HCT116 (cell line): ENCODE data around the gene CDX1. TPM values are rescaled to one million over a fixed set of nuclear protein-coding genes. Genes with fewer than 3 reads are reported as not detected.

ENCODE experiments used
- ATAC-seq: fragments of 200-7000 bp; cut with Tn5 transposase; 2 replicates; pipeline ENCODE4 v1.9.1; 2020; ENCODE audit warnings: mild to moderate bottlenecking, moderate library complexity
- BruUV-seq: library from RNA; stranded (reverse); fragments of 400-500 nt; replicated peaks from 2 replicates; lab custom pipeline; 2021; lab: Mats Ljungman, UMichigan
- CTCF ChIA-PET: fragments of 300-600 bp; sonication (Branson Sonifier 250); formaldehyde crosslinking; loops from one replicate; lab custom pipeline; 2021; ENCODE audit warnings: antibody characterized with exemption; lab: Charles Lee
- POLR2A ChIA-PET: fragments of 300-600, 350-600 bp; sonication (Branson Sonifier 250); formaldehyde crosslinking; loops from one replicate; lab custom pipeline; 2021; ENCODE audit warnings: antibody characterized with exemption; lab: Charles Lee
- RAD21 ChIA-PET, 2 experiments: fragments of 300-600 bp; sonication (Branson Sonifier 250); formaldehyde crosslinking; loops; one replicate each; lab custom pipeline; 2023; ENCODE audit warnings: low total read pairs in 2 of 2; ENCODE audit not compliant: uncharacterized antibody in 2 of 2, unreplicated experiment in 2 of 2, low non-redundant PET in 1 of 2; lab: Charles Lee
- DNase-seq: peaks from one replicate; pipeline ENCODE4 v3.0.0-alpha.2; 2010; ENCODE audit warnings: low read depth, low spot score
- H2AFZ ChIP-seq: fragments of 200-600 bp; shearing (Covaris generic), sonication (generic); 2 replicates; pipeline ENCODE4 v1.6.1; 2017; ENCODE audit warnings: low read depth, mixed run types, mixed read lengths, antibody characterized with exemption, low read length; ENCODE audit not compliant: poor library complexity, severe bottlenecking
- H3K27ac ChIP-seq: 2 replicates; pipeline ENCODE4 v1.5.1; 2012; ENCODE audit warnings: low read depth, low read length
- H3K27me3 ChIP-seq: fragments of 200-600 bp; sonication (generic); 2 replicates; pipeline ENCODE4 v1.6.1; 2016; ENCODE audit warnings: mixed run types, low read length, mixed read lengths; ENCODE audit not compliant: insufficient read depth
- H3K36me3 ChIP-seq, 2 experiments: fragments of 200-500 bp in 1 of 2; fragments of 200-600 bp in 1 of 2; sonication (Bioruptor generic) in 1 of 2; sonication (generic) in 1 of 2; 2 replicates each; pipeline versions ENCODE4 v1.5.1 to v1.6.1; 2014 to 2016; ENCODE audit warnings: low read length in 2 of 2, inconsistent platforms in 1 of 2, mixed read lengths in 1 of 2, mixed run types in 1 of 2; ENCODE audit not compliant: insufficient read depth in 2 of 2, control insufficient read depth in 1 of 2
- H3K4me1 ChIP-seq, 2 experiments: fragments of 200-600 bp in 1 of 2; sonication (generic) in 1 of 2; 2 replicates each; pipeline versions ENCODE4 v1.5.1 to v1.6.1; 2012 to 2017; ENCODE audit warnings: low read length in 2 of 2, inconsistent platforms in 1 of 2, mild to moderate bottlenecking in 1 of 2, mixed read lengths in 1 of 2, mixed run types in 1 of 2, moderate library complexity in 1 of 2; ENCODE audit not compliant: insufficient read depth in 2 of 2, control insufficient read depth in 1 of 2
- H3K4me2 ChIP-seq: fragments of 200-600 bp; sonication (generic); 2 replicates; pipeline ENCODE4 v1.6.1; 2017; ENCODE audit warnings: mixed run types, low read length, mixed read lengths
- H3K4me3 ChIP-seq, 2 experiments: fragments of 200-600 bp in 1 of 2; sonication (generic) in 1 of 2; replicated peaks in 1 of 2; 2 replicates each; pipeline ENCODE4 v1.5.1; 2011 to 2016; ENCODE audit warnings: low read length in 2 of 2, control low read depth in 1 of 2, low read depth in 1 of 2, mild to moderate bottlenecking in 1 of 2, mixed read lengths in 1 of 2, mixed run types in 1 of 2
- H3K79me2 ChIP-seq: fragments of 200-600 bp; sonication (generic); 2 replicates; pipeline ENCODE4 v1.6.1; 2017; ENCODE audit warnings: mild to moderate bottlenecking, mixed run types, low read length, moderate library complexity, mixed read lengths; ENCODE audit not compliant: insufficient read depth
- H3K9ac ChIP-seq: fragments of 200-600 bp; sonication (generic); 2 replicates; pipeline ENCODE4 v1.6.1; 2016; ENCODE audit warnings: low read length, mixed read lengths
- H3K9me2 ChIP-seq: fragments of 200-600 bp; sonication (generic), shearing (Covaris generic); 2 replicates; pipeline ENCODE4 v1.6.1; 2017; ENCODE audit warnings: mixed run types, mild to moderate bottlenecking, moderate library complexity; ENCODE audit not compliant: insufficient read depth
- H3K9me3 ChIP-seq, 2 experiments: fragments of 200-500 bp in 1 of 2; fragments of 200-600 bp in 1 of 2; sonication (Bioruptor generic) in 1 of 2; sonication (generic) in 1 of 2; 2 replicates each; pipeline ENCODE4 v1.6.1; 2014 to 2017; ENCODE audit warnings: low read length in 2 of 2, mixed read lengths in 2 of 2, inconsistent platforms in 1 of 2, low read depth in 1 of 2, mild to moderate bottlenecking in 1 of 2, mixed run types in 1 of 2, moderate library complexity in 1 of 2; ENCODE audit not compliant: control insufficient read depth in 1 of 2, insufficient read depth in 1 of 2
- H4K20me1 ChIP-seq: fragments of 200-600 bp; sonication (generic), shearing (Covaris generic); 2 replicates; pipeline ENCODE4 v1.6.1; 2017; ENCODE audit warnings: mixed run types, mild to moderate bottlenecking, moderate library complexity; ENCODE audit not compliant: insufficient read depth
- ATF3 ChIP-seq: IDR thresholded peaks from 2 replicates; pipeline ENCODE4 v1.6.1; 2012
- CBX3 ChIP-seq: IDR thresholded peaks from 2 replicates; pipeline ENCODE4 v1.6.1; 2012; ENCODE audit warnings: low read depth
- CEBPB ChIP-seq: IDR thresholded peaks from 2 replicates; pipeline ENCODE4 v1.6.1; 2012; ENCODE audit warnings: low read depth
- CTCF ChIP-seq, 3 experiments: fragments of 200-600 bp in 1 of 3; sonication (generic) in 1 of 3; IDR thresholded peaks in 2 of 3; conservative IDR thresholded peaks in 1 of 3; 2 replicates each; pipeline ENCODE4 v1.5.1; 2012 to 2017; ENCODE audit warnings: low read depth in 2 of 3, low read length in 2 of 3, antibody characterized with exemption in 1 of 3, borderline replicate concordance in 1 of 3, control low read depth in 1 of 3, mild to moderate bottlenecking in 1 of 3, mixed read lengths in 1 of 3, mixed run types in 1 of 3, moderate library complexity in 1 of 3; ENCODE audit not compliant: insufficient read depth in 1 of 3
- ELF1 ChIP-seq: IDR thresholded peaks from 2 replicates; pipeline ENCODE4 v1.6.1; 2012; ENCODE audit warnings: low read depth, borderline replicate concordance
- EZH2 ChIP-seq: fragments of 200-600 bp; sonication (generic); IDR thresholded peaks from 2 replicates; pipeline ENCODE4 v1.6.1; 2017; ENCODE audit warnings: antibody characterized with exemption, mixed run types
- EZH2phosphoT487 ChIP-seq: fragments of 200-600 bp; IDR thresholded peaks from 2 replicates; pipeline ENCODE4 v1.6.1; 2018; ENCODE audit warnings: antibody characterized with exemption, borderline replicate concordance
- FOSL1 ChIP-seq: IDR thresholded peaks from 2 replicates; pipeline ENCODE4 v1.6.1; 2012; ENCODE audit warnings: low read depth
- POLR2A ChIP-seq: IDR thresholded peaks from 2 replicates; pipeline ENCODE4 v1.7.0; 2011; ENCODE audit warnings: borderline replicate concordance; ENCODE audit not compliant: insufficient read depth, insufficient read length; ENCODE audit errors: extremely low read depth
- POLR2AphosphoS5 ChIP-seq: IDR thresholded peaks from 2 replicates; pipeline ENCODE4 v1.6.1; 2011; ENCODE audit warnings: mild to moderate bottlenecking, low read depth, low read length, moderate library complexity
- RAD21 ChIP-seq: IDR thresholded peaks from 2 replicates; pipeline ENCODE4 v1.6.1; 2012; ENCODE audit warnings: low read depth, mild to moderate bottlenecking
- SIN3A ChIP-seq: IDR thresholded peaks from 2 replicates; pipeline ENCODE4 v1.6.1; 2012; ENCODE audit warnings: low read depth
- SRF ChIP-seq: IDR thresholded peaks from 2 replicates; pipeline ENCODE4 v1.6.1; 2012; ENCODE audit warnings: low read depth
- TCF7L2 ChIP-seq: IDR thresholded peaks from 2 replicates; pipeline ENCODE4 v1.7.0; 2011; ENCODE audit warnings: borderline replicate concordance, inconsistent platforms; ENCODE audit not compliant: insufficient read depth, insufficient read length; ENCODE audit errors: extremely low read depth
- YY1 ChIP-seq: IDR thresholded peaks from 2 replicates; pipeline ENCODE4 v1.6.1; 2011; ENCODE audit warnings: low read length, low read depth, moderate library complexity, mild to moderate bottlenecking; ENCODE audit not compliant: insufficient replicate concordance; ENCODE audit errors: extremely low read depth
- ZFX ChIP-seq: fragments of 450-650 bp; IDR thresholded peaks from 2 replicates; pipeline ENCODE4 v1.6.1; 2017
- intact Hi-C: fragments of 100-400 bp; cut with micrococcal nuclease; formaldehyde crosslinking; loops from 2 replicates; pipeline ENCODE4 v1.10.0; 2022
- total RNA-seq: library from RNA; stranded (reverse); gene quantifications from one replicate; pipeline ENCODE4 v1.2.1, GENCODE V29; 2021; ENCODE audit not compliant: unreplicated experiment
- TF ChIP-seq, protein P1 (sequence below): IDR thresholded peaks from 2 replicates; pipeline ENCODE4 v1.6.1; 2012; ENCODE audit warnings: low read depth

Gene CDX1
- total RNA-seq, 1 experiment from 2014 or later = not detected

- H3K4me1 ChIP-seq = peaks cover 4 to 9% of the 10 kb centered on the region in 2 experiments; a peak in 3 of 4 replicates
- H3K9me3 ChIP-seq = no peaks in the 10 kb centered on the region
- POLR2A ChIA-PET = no interaction called here
- H2AFZ ChIP-seq = no peak overlapping the region
- no peak overlapping the region for H3K27ac ChIP-seq
- no peak overlapping the region for H3K9ac ChIP-seq
- no peaks in the 10 kb centered on the region for H3K27me3 ChIP-seq
- no TSS peak for BruUV-seq
- TF ChIP-seq TCF7L2 = no peak
- no peak for TF ChIP-seq CEBPB
- TF ChIP-seq POLR2AphosphoS5 = no peak
- no peak for TF ChIP-seq ATF3
- TF ChIP-seq RAD21 = no peak
- TF ChIP-seq SIN3A = no peak
- TF ChIP-seq, all 23 proteins: peak for 0
- no peak overlapping the region for H3K4me3 ChIP-seq
- no peaks in the 10 kb centered on the region for H3K36me3 ChIP-seq
- DNase-seq (no peak), ATAC-seq (no peak)
- ChIA-PET CTCF (no interaction called here), RAD21 (no interaction called here)
- H3K79me2 ChIP-seq = no peaks in the 10 kb centered on the region
- no peaks in the 10 kb centered on the region for H3K9me2 ChIP-seq
- no peak overlapping the region for H3K4me2 ChIP-seq
- intact Hi-C loops = no loop called here
- no peaks in the 10 kb centered on the region for H4K20me1 ChIP-seq
Measured at GRCh38 chr5:150124111-150124557, 42.4 kb upstream of the CDX1 start.

GRCh38 chr5:150124596-150124995 is 42.0 kb upstream of the CDX1 start:
- POLR2A ChIA-PET = no interaction called here
- CTCF ChIA-PET = interaction anchor here (1.4 kb wide), 1 partner anchor 94 kb away, joined by 3 read pairs; no protein-coding TSS in a partner anchor
- no peak for TF ChIP-seq ZFX
- TF ChIP-seq, protein P1, sequence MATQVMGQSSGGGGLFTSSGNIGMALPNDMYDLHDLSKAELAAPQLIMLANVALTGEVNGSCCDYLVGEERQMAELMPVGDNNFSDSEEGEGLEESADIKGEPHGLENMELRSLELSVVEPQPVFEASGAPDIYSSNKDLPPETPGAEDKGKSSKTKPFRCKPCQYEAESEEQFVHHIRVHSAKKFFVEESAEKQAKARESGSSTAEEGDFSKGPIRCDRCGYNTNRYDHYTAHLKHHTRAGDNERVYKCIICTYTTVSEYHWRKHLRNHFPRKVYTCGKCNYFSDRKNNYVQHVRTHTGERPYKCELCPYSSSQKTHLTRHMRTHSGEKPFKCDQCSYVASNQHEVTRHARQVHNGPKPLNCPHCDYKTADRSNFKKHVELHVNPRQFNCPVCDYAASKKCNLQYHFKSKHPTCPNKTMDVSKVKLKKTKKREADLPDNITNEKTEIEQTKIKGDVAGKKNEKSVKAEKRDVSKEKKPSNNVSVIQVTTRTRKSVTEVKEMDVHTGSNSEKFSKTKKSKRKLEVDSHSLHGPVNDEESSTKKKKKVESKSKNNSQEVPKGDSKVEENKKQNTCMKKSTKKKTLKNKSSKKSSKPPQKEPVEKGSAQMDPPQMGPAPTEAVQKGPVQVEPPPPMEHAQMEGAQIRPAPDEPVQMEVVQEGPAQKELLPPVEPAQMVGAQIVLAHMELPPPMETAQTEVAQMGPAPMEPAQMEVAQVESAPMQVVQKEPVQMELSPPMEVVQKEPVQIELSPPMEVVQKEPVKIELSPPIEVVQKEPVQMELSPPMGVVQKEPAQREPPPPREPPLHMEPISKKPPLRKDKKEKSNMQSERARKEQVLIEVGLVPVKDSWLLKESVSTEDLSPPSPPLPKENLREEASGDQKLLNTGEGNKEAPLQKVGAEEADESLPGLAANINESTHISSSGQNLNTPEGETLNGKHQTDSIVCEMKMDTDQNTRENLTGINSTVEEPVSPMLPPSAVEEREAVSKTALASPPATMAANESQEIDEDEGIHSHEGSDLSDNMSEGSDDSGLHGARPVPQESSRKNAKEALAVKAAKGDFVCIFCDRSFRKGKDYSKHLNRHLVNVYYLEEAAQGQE = no peak
- TF ChIP-seq EZH2phosphoT487 = no peak
- no peak for TF ChIP-seq TCF7L2
- TF ChIP-seq ELF1 = no peak
- TF ChIP-seq EZH2 = no peak
- TF ChIP-seq CTCF (IDR thresholded peaks at IDR 0.05 in 2 of 3, conservative IDR thresholded peaks at IDR 0.05 in 1 of 3; ENCODE audit: borderline replicate concordance in 1 of 3, insufficient read depth in 1 of 3, low read depth in 2 of 3, low read length in 2 of 3) = no peak
- no peak for TF ChIP-seq CBX3
- no peak for TF ChIP-seq YY1
- TF ChIP-seq SRF = no peak
- no peak for TF ChIP-seq POLR2A
- TF ChIP-seq FOSL1 = no peak

More at GRCh38 chr5:150124596-150124995, 42.0 kb upstream of the CDX1 start:
- Histone ChIP-seq H3K9me3 (no peaks in the 10 kb centered on the region), H4K20me1 (no peaks in the 10 kb centered on the region), H3K4me1 (peaks cover 4 to 13% of the 10 kb centered on the region in 2 experiments; a peak in 3 of 4 replicates), H2AFZ (no peak overlapping the region), H3K27ac (no peak overlapping the region), H3K36me3 (no peaks in the 10 kb centered on the region), H3K4me2 (no peak overlapping the region), H3K79me2 (no peaks in the 10 kb centered on the region), H3K9me2 (no peaks in the 10 kb centered on the region), H3K9ac (no peak overlapping the region), H3K4me3 (no peak overlapping the region), H3K27me3 (no peaks in the 10 kb centered on the region)
- RAD21 ChIA-PET = no interaction called here
- intact Hi-C loops = no loop called here
- ATAC-seq (no peak), DNase-seq (no peak)
- BruUV-seq = no TSS peak
